Endodermal cell (in vitro differentiated cells): ENCODE measurements around the gene UPF2. TPM values are rescaled to one million over a fixed set of nuclear protein-coding genes. Genes with fewer than 3 reads are reported as not detected.
"Not testable (repeated sequence)": the region's sequence is repeated elsewhere in the genome, so short reads cannot be mapped to it uniquely, and the experiment has no call there.

Experiments used
- DNase-seq: peaks from one replicate; pipeline ENCODE4 v3.0.0-alpha.2; 2017
- H3K27ac ChIP-seq: 2 replicates; pipeline ENCODE4 v1.5.1; 2013; ENCODE audit warnings: mild to moderate bottlenecking, low read depth, low read length, moderate library complexity
- H3K27me3 ChIP-seq: 2 replicates; pipeline ENCODE4 v1.6.1; 2013; ENCODE audit warnings: mild to moderate bottlenecking, low read length, moderate library complexity; ENCODE audit not compliant: insufficient read depth, control insufficient read depth, poor library complexity, severe bottlenecking
- H3K36me3 ChIP-seq: 2 replicates; pipeline ENCODE4 v1.7.0; 2013; ENCODE audit warnings: mild to moderate bottlenecking, low read length, moderate library complexity; ENCODE audit not compliant: control insufficient read depth, insufficient read depth
- H3K4me1 ChIP-seq: one replicate; pipeline ENCODE4 v1.7.0; 2013; ENCODE audit warnings: low read length; ENCODE audit not compliant: control insufficient read depth, insufficient read depth
- H3K4me3 ChIP-seq: 2 replicates; pipeline ENCODE4 v1.5.1; 2013; ENCODE audit warnings: mild to moderate bottlenecking, low read length, moderate library complexity
- H3K9ac ChIP-seq: 2 replicates; pipeline ENCODE4 v1.6.1; 2013; ENCODE audit warnings: mild to moderate bottlenecking, low read length, moderate library complexity; ENCODE audit not compliant: poor library complexity, severe bottlenecking; ENCODE audit errors: extremely low read depth
- H3K9me3 ChIP-seq: 2 replicates; pipeline ENCODE4 v1.6.1; 2013; ENCODE audit warnings: mild to moderate bottlenecking, low read length, moderate library complexity; ENCODE audit not compliant: control insufficient read depth
- H3K27ac Mint-ChIP-seq: 2 replicates; pipeline ENCODE4 v1.8.0; 2020; ENCODE audit warnings: mixed read lengths
- H3K27me3 Mint-ChIP-seq: 2 replicates; pipeline ENCODE4 v1.8.0; 2021; ENCODE audit warnings: mild to moderate bottlenecking, mixed read lengths; ENCODE audit not compliant: insufficient read depth
- H3K36me3 Mint-ChIP-seq: 2 replicates; pipeline ENCODE4 v1.8.0; 2020; ENCODE audit warnings: low read depth, mixed read lengths
- H3K4me1 Mint-ChIP-seq: 2 replicates; pipeline ENCODE4 v1.8.0; 2020; ENCODE audit warnings: mixed read lengths
- H3K4me3 Mint-ChIP-seq: 2 replicates; pipeline ENCODE4 v1.8.0; 2020; ENCODE audit warnings: mild to moderate bottlenecking, moderate library complexity, mixed read lengths
- H3K9me3 Mint-ChIP-seq: 2 replicates; pipeline ENCODE4 v1.8.0; 2020; ENCODE audit warnings: mild to moderate bottlenecking, mixed read lengths
- WGBS, 2 experiments: methylation state at CpG; one replicate each; pipeline versions ENCODE4 v1.1.5 to v1.1.7; 2013; ENCODE audit warnings: missing lambda C conversion rate in 2 of 2, mixed read lengths in 1 of 2; ENCODE audit not compliant: insufficient coverage in 1 of 2, insufficient read length in 1 of 2; 5-methylcytosine and 5-hydroxymethylcytosine counted together
- total RNA-seq, 2 donors: library from RNA; stranded (reverse); fragmentation: NEBNext Ultra II Directional in 1 of 2; extraction: Animal tissue kit (Norgen Biotek cat#: 25700) in 1 of 2; gene quantifications; 2 replicates in 1 of 2; 3 replicates in 1 of 2; pipeline ENCODE4 v1.2.1, GENCODE V29; 2021
- TF ChIP-seq, protein P1 (sequence below): fragments of 200-600 bp; sonication (generic); conservative IDR thresholded peaks from 2 replicates; pipeline ENCODE4 v1.5.0; 2021; ENCODE audit warnings: antibody characterized with exemption, mild to moderate bottlenecking

UPF2 gene
- total RNA-seq, 2 donors from 2014 or later = 16.8 to 23.4 TPM

DNA sequence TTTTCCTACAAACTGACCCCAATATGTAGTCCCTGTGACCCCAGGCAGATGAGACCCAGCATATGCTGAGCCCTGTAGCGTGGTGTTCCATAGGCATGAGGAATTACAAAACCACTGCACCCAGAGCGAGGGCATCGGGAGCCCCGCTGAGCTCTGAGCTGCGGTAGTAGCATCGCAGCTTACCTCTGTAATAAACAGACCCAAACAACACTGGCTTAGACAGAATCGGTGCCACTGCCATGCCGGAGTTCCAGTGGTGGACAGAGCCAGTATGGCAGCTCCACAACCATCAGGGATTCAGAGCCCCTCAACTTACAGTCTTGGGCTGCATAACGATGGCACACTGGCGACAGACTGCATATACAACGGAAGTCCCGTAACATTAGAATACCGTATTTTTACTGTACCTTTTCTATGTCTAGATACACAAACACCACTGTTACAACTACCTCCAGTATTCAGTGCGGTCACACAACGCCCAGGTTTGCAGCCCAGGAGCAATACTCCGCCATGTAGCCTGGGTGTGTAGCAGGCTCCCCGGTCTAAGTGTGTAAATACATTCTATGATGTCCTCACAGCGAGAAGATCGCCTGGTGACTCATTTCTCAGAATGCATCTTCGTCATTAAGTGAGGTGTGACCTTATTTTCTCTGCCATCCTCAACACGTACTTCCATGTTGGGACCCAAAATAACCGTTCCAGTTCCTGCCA lies 150.7 kb downstream of the UPF2 start:
- 94% methylated on average over 19 to 22 of the region's 22 CpGs for WGBS, 2 experiments
- no peak overlapping the region for H3K27ac ChIP-seq

DNA sequence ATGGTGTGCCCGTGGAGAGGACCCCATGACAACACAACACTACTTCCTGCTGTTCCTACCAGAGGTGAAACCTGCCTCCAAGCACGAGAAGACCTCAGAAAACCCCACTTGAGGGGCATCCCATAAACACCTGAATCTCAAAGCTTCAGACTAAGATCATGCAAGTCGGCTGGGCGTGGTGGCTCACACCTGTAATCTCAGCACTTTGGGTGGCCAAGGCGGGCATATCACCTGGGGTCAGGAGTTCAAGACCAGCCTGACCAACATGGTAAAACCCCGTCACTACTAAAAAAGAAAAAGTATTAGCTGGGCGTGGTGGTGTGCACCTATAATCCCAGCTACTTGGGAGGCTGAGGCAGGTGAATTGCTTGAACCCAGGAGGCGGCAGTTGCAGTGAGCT lies 153.3 kb downstream of the UPF2 start:
- not testable (repeated sequence) for H3K27me3 ChIP-seq, H3K36me3 ChIP-seq, H3K4me3 ChIP-seq, H3K9me3 ChIP-seq, H3K36me3 Mint-ChIP-seq, H3K4me3 Mint-ChIP-seq, H3K9me3 Mint-ChIP-seq, H3K27ac ChIP-seq, H3K4me1 ChIP-seq, H3K27ac Mint-ChIP-seq, H3K27me3 Mint-ChIP-seq, H3K9ac ChIP-seq, H3K4me1 Mint-ChIP-seq, DNase-seq
- 73 to 80% methylated on average over 7 to 8 of the region's 8 CpGs for WGBS, 2 experiments

More for the DNA sequence above, 150.7 kb downstream of the UPF2 start:
- Mint-ChIP-seq H3K27me3 (no peaks in the 10 kb centered on the region), H3K4me3 (no peak overlapping the region), H3K9me3 (no peaks in the 10 kb centered on the region), H3K27ac (no peak overlapping the region), H3K4me1 (no peaks in the 10 kb centered on the region), H3K36me3 (no peaks in the 10 kb centered on the region)
- Histone ChIP-seq H3K4me3 (no peak overlapping the region), H3K36me3 (no peaks in the 10 kb centered on the region), H3K27me3 (no peaks in the 10 kb centered on the region), H3K4me1 (no peaks in the 10 kb centered on the region), H3K9me3 (no peaks in the 10 kb centered on the region), H3K9ac (no peak overlapping the region)
- DNase-seq = no peak
- TF ChIP-seq, protein P1, sequence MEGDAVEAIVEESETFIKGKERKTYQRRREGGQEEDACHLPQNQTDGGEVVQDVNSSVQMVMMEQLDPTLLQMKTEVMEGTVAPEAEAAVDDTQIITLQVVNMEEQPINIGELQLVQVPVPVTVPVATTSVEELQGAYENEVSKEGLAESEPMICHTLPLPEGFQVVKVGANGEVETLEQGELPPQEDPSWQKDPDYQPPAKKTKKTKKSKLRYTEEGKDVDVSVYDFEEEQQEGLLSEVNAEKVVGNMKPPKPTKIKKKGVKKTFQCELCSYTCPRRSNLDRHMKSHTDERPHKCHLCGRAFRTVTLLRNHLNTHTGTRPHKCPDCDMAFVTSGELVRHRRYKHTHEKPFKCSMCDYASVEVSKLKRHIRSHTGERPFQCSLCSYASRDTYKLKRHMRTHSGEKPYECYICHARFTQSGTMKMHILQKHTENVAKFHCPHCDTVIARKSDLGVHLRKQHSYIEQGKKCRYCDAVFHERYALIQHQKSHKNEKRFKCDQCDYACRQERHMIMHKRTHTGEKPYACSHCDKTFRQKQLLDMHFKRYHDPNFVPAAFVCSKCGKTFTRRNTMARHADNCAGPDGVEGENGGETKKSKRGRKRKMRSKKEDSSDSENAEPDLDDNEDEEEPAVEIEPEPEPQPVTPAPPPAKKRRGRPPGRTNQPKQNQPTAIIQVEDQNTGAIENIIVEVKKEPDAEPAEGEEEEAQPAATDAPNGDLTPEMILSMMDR = no peak

DNA sequence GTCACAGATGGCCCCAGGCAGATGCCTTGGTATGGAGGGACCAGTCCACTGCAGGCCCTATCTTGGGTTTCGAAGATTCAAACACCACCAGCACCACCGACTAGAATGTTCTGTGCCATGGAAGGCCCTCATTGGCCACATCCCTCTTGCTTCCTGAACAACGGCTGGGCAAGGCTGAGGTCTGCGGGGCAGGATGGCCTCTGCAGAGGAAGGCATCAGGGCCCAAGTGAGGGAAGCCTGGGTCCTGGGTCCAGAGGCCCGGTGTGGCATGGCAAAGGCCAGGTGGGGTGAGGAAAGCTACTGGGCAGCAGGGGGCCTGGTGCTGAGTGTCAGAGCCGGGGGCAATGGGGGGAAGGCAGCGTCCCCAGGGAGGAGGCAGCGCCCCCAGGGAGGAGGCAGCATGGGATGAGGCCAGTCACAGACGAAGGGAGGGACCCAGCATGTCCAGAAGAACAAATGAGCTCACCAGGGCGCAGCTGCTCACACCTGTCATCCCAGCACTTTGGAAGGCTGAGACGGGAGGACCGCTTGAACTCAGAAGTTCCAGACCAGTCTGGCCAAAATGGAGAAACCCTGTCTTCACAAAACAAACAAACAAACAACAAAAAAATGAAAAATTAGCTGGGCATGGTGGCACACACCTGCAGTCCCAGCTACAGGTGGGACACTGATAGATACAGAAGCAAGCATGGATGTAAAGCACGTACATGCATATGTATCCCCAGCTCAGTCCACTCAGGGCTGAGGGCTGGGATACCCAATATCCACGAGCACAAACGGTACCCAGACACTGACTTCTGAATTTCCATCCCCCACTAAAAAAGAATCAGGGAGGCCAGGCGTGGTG lies 155.0 kb downstream of the UPF2 start:
- no peak overlapping the region for H3K27ac ChIP-seq
- H3K36me3 ChIP-seq = no peaks in the 10 kb centered on the region
- DNase-seq = no peak
- H3K9ac ChIP-seq = no peak overlapping the region
- H3K9me3 ChIP-seq = no peaks in the 10 kb centered on the region
- Mint-ChIP-seq H3K4me3 (no peak overlapping the region), H3K36me3 (no peaks in the 10 kb centered on the region), H3K27me3 (no peaks in the 10 kb centered on the region), H3K9me3 (no peaks in the 10 kb centered on the region), H3K4me1 (no peaks in the 10 kb centered on the region), H3K27ac (no peak overlapping the region)
- 92 to 94% methylated on average over 10 to 16 of the region's 16 CpGs for WGBS, 2 experiments
- H3K27me3 ChIP-seq = no peaks in the 10 kb centered on the region
- H3K4me1 ChIP-seq = no peaks in the 10 kb centered on the region
- TF ChIP-seq, protein P1 = no peak
- H3K4me3 ChIP-seq = no peak overlapping the region
